HG03095 (cell line): ENCODE results near the gene SAXO1.

Source experiments
- ATAC-seq: cut with Tn5 transposase; IDR thresholded peaks from one replicate; pipeline ENCODE4 v1.9.1; 2021; ENCODE audit warnings: moderate library complexity; ENCODE audit not compliant: unreplicated experiment

SAXO1 gene

GRCh38 chr9:18888290-18888689, 144.7 kb downstream of the SAXO1 start:
- ATAC-seq, result no peak

GRCh38 chr9:18887546-18887945, 145.5 kb downstream of the SAXO1 start:
- ATAC-seq, result no peak

GRCh38 chr9:18881758-18882157, 151.3 kb downstream of the SAXO1 start:
- ATAC-seq, result no peak

DNA sequence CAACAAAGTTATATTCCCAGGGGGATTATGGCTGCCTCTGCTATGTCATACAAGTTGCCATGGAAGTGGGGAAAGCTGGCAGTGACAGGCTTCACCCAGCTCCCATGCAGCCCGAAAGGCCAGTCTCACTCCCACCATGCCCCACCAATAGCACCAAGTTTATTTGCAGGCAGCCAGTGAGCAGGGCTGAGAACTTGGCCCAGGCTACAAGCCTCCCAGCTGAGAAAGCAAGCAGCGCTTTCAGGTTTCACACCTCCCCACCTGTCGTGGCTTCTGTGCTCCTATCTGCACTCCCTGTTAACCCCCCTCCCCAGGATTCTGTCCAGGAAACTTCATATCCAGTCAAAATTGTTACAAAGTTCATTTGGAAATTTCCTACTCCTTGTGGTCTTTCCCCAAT, 155.0 kb downstream of the SAXO1 start:
- no peak for ATAC-seq
